ENCODE measurements around the gene PHACTR2.
"Not testable (repeated sequence)": the region's sequence is repeated elsewhere in the genome, so short reads cannot be mapped to it uniquely, and the experiment has no call there.

PHACTR2 gene

GRCh38 chr6:143733510-143733909 is 55.7 kb downstream of the PHACTR2 start:
- DNase-seq (ENCODE audit: low read depth), result no peak
- H3K4me3 ChIP-seq (ENCODE audit: low read depth, low read length), result no peak overlapping the region

GRCh38 chr6:143734641-143735063 is 56.9 kb downstream of the PHACTR2 start:
- H3K4me3 ChIP-seq (ENCODE audit: low read depth, low read length), result no peak overlapping the region

GRCh38 chr6:143738072-143738690 is 60.4 kb downstream of the PHACTR2 start:
- H3K4me3 ChIP-seq (ENCODE audit: low read depth, low read length); DNase-seq (ENCODE audit: low read depth): not testable (repeated sequence)

More at GRCh38 chr6:143734641-143735063, 56.9 kb downstream of the PHACTR2 start:
- DNase-seq (ENCODE audit: low read depth), result no peak

- H3K4me3 ChIP-seq (ENCODE audit: low read depth, low read length), result no peak overlapping the region
- DNase-seq (ENCODE audit: low read depth), result no peak
These were observed 61.6 kb downstream of the PHACTR2 start for GRCh38 chr6:143739341-143739851.

GRCh38 chr6:143740213-143740612 is 62.4 kb downstream of the PHACTR2 start:
- no peak overlapping the region for H3K4me3 ChIP-seq (ENCODE audit: low read depth, low read length)
- no peak for DNase-seq (ENCODE audit: low read depth)

GRCh38 chr6:143741480-143741879 is 63.7 kb downstream of the PHACTR2 start:
- DNase-seq (ENCODE audit: low read depth), result no peak

GRCh38 chr6:143742070-143742954 is 64.5 kb downstream of the PHACTR2 start:
- no peak for DNase-seq (ENCODE audit: low read depth)
- H3K4me3 ChIP-seq (ENCODE audit: low read depth, low read length), result no peak overlapping the region

More at GRCh38 chr6:143741480-143741879, 63.7 kb downstream of the PHACTR2 start:
- H3K4me3 ChIP-seq (ENCODE audit: low read depth, low read length), result no peak overlapping the region

GRCh38 chr6:143742955-143743255 is 65.1 kb downstream of the PHACTR2 start:
- DNase-seq (ENCODE audit: low read depth), result no peak
- H3K4me3 ChIP-seq (ENCODE audit: low read depth, low read length), result no peak overlapping the region

- no peak for DNase-seq (ENCODE audit: low read depth)
- no peak overlapping the region for H3K4me3 ChIP-seq (ENCODE audit: low read depth, low read length)
These were observed 65.8 kb downstream of the PHACTR2 start for GRCh38 chr6:143743301-143744166.

GRCh38 chr6:143744551-143745165 is 66.9 kb downstream of the PHACTR2 start:
- DNase-seq (ENCODE audit: low read depth), result no peak
- no peak overlapping the region for H3K4me3 ChIP-seq (ENCODE audit: low read depth, low read length)

- H3K4me3 ChIP-seq (ENCODE audit: low read depth, low read length), result no peak overlapping the region
- DNase-seq (ENCODE audit: low read depth), result peak; percentile 18
These were observed 67.7 kb downstream of the PHACTR2 start for GRCh38 chr6:143745166-143746133.

GRCh38 chr6:143746202-143747119 is 68.7 kb downstream of the PHACTR2 start:
- DNase-seq (ENCODE audit: low read depth), result no peak
- H3K4me3 ChIP-seq (ENCODE audit: low read depth, low read length), result no peak overlapping the region

GRCh38 chr6:143747347-143747842 is 69.6 kb downstream of the PHACTR2 start:
- no peak for DNase-seq (ENCODE audit: low read depth)
- no peak overlapping the region for H3K4me3 ChIP-seq (ENCODE audit: low read depth, low read length)

- no peak for DNase-seq (ENCODE audit: low read depth)
- H3K4me3 ChIP-seq (ENCODE audit: low read depth, low read length), result no peak overlapping the region
These were observed 72.1 kb downstream of the PHACTR2 start for GRCh38 chr6:143749891-143750290.

GRCh38 chr6:143750877-143751276 is 73.1 kb downstream of the PHACTR2 start:
- H3K4me3 ChIP-seq (ENCODE audit: low read depth, low read length), result no peak overlapping the region
- no peak for DNase-seq (ENCODE audit: low read depth)

- H3K4me3 ChIP-seq (ENCODE audit: low read depth, low read length), result no peak overlapping the region
- no peak for DNase-seq (ENCODE audit: low read depth)
These were observed 74.7 kb downstream of the PHACTR2 start for GRCh38 chr6:143752459-143752858.

- DNase-seq (ENCODE audit: low read depth), result no peak
- no peak overlapping the region for H3K4me3 ChIP-seq (ENCODE audit: low read depth, low read length)
These were observed 75.9 kb downstream of the PHACTR2 start for GRCh38 chr6:143753678-143754077.
